ENCODE data around the gene CXXC5.
"Not testable (repeated sequence)": the region's sequence is repeated elsewhere in the genome, so short reads cannot be mapped to it uniquely, and the experiment has no call there.

Gene CXXC5

GRCh38 chr5:139713898-139714297, 65.7 kb downstream of the CXXC5 start:
- DNase-seq: not testable (repeated sequence)

GRCh38 chr5:139717221-139717620, 69.1 kb downstream of the CXXC5 start:
- no peak for DNase-seq

GRCh38 chr5:139718403-139718802, 70.3 kb downstream of the CXXC5 start:
- DNase-seq: not testable (repeated sequence)

- DNase-seq: not testable (repeated sequence)
These were observed 71.8 kb downstream of the CXXC5 start for GRCh38 chr5:139719970-139720369.

GRCh38 chr5:139723986-139724587, 75.9 kb downstream of the CXXC5 start:
- DNase-seq: no peak

GRCh38 chr5:139725073-139725830, 77.1 kb downstream of the CXXC5 start:
- DNase-seq: no peak

- no peak for DNase-seq
These were observed 78.1 kb downstream of the CXXC5 start for GRCh38 chr5:139726248-139726647.

GRCh38 chr5:139727615-139728014, 79.5 kb downstream of the CXXC5 start:
- peak; percentile 57 for DNase-seq

GRCh38 chr5:139731281-139731680, 83.1 kb downstream of the CXXC5 start:
- no peak for DNase-seq

- no peak for DNase-seq
These were observed 83.9 kb downstream of the CXXC5 start for GRCh38 chr5:139732019-139732418.

GRCh38 chr5:139733010-139733688, 85.0 kb downstream of the CXXC5 start:
- no peak for DNase-seq
